ENCODE data around the gene MYO5C.
A peak's percentile ranks its signal among the peaks of the same experiment; 100 is the strongest.

MYO5C gene

DNA sequence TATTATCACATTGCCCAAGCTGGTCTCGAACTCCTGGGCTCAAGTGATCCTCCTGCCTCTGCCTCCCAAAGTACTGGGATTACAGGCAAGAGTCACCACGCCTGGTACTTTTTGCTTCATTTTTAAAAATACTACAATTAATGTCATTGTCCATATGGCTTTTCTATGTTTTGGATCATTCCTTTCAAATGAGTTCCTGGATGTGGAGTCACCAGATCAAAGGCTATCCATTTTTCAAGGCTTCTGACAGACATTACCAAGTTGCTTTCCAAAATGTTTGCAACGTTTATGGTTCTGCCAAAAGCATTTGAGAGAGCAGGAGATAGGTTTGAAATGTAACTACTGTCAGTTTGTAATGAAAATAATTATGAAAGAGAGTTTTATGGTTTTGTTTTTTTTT lies 148.8 kb downstream of the MYO5C start:
- peak; percentile 58 for DNase-seq (ENCODE audit: low spot score)

DNA sequence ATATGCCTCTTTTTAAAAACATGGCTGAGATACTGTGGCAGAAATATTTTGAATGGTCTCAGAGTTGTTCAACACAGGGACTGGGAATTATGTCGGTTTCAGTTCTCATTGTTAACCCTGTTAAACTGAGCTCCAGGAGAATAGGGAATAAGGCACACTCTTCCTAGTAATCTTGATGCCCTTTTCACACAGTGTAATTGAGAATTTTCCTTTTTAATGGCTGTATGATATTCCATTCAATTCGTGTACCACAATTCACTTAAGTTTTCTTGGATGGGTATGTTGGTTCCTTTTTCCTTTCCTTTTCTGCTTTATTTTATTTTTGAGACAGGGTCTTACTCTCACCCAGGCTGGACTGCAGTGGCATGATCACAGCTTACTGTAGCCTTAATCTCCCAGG lies 149.3 kb downstream of the MYO5C start:
- DNase-seq (ENCODE audit: low spot score), result no peak

- DNase-seq (ENCODE audit: low spot score), result peak; percentile 74
Observed at GRCh38 chr15:52144656-52145178, 150.9 kb downstream of the MYO5C start.

DNA sequence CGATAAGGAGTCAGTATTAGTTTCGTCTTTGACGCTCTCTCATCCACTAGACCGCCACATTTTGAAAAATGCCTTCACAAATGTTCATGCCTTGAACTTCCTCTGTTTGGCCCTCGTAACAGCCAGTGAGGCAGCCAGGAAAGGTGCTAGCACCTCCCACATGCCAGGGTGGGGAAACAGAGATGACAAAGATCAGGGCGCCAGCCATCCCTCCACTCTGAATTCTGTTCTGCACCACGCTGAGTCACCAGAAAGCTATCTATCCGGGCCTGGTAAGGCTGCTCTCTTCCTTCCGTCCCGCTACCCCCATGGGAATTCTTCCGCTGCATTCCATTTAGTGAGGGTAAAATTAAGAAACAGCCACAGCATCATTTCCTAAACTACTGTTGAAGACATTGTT lies 151.7 kb downstream of the MYO5C start:
- peak; percentile 94 for DNase-seq (ENCODE audit: low spot score)

Data from GM03348 (cell line).